Measurements from ENCODE around the gene SP9. TPM values are rescaled to one million over a fixed set of nuclear protein-coding genes. Genes with fewer than 3 reads are reported as not detected.
"Not testable (repeated sequence)": the region's sequence is repeated elsewhere in the genome, so short reads cannot be mapped to it uniquely, and the experiment has no call there.

The SP9 gene
- polyA plus RNA-seq, 5 donors, result not detected

DNA sequence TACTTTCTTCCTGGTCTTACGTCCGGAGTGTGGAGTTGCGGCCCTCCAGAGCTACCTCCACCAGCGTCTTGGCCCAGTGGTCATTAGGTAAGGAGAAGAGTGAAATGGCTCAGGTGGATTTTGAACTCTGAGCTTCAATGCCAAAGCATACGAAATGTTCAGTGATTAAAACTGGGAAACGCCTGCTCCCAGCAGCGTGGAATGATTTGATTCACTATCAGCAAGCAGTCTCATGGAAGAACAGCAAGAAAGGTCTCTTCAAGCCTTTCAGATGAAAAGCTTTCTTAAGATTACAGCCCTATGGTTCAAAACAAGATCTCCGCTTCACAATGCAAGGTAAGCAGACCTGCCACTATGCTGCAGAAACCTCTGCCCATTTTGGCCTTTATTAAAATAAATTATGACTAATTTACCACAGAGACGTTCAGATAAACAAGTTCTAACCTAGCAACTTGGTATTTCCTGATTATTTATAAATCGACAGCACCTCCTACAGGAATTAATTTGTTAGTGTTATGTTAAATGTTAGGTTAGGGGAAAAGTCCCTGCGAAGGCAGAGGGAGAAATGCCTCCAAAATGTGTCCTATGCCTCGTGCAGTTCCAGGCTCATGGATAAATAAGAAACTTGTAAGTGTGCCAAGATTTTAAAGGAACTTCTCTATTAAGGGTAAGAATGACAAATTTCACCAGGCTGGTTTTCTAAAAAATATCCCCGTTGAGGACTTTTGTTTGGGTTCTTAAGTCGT lies 10.1 kb downstream of the SP9 start:
- DNase-seq, result peak in 1 of 2 donors; percentile 19

GRCh38 chr2:174350018-174350417 lies 15.3 kb downstream of the SP9 start:
- DNase-seq, result no peak

- no peak for DNase-seq
Observed at GRCh38 chr2:174350593-174351181, 15.9 kb downstream of the SP9 start.

DNA sequence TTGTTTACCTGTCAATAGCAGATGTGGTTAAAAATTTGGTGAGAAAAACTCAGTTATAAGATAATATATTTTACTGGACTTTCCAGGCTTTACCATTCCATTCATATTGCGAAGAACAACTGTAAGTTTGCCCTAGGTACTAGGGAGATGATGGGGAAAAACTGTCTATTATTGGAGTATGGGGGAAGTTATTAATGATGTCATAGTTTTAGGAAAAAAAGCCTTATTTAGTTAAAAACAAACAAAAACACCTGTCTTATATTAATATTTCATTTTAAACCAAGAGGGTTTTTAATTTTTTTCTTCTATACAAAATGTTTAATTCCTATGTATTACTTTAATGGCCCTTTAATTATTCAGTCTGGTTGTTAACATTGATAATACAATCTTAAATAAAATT lies 18.2 kb downstream of the SP9 start:
- DNase-seq, result no peak

DNA sequence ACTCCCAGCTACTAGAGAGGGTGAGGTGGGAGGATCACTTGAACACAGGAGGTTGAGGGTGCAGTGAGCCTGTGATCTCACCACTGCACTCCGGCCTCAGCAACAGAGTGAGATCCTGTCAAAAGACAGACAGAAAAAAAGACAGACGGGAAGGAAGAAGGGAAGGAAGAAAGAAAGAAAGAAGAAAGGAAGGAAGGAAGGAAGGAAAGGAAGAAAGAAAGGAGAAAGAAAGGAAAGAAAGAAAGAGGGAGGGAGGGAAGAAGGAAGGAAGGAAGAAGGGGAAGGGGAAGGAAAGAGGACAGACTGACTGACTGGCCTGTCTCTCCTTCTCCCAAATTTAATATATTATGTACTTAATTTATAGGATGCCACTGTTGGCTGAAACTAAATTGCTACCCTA lies 21.6 kb downstream of the SP9 start:
- no peak for DNase-seq

DNA sequence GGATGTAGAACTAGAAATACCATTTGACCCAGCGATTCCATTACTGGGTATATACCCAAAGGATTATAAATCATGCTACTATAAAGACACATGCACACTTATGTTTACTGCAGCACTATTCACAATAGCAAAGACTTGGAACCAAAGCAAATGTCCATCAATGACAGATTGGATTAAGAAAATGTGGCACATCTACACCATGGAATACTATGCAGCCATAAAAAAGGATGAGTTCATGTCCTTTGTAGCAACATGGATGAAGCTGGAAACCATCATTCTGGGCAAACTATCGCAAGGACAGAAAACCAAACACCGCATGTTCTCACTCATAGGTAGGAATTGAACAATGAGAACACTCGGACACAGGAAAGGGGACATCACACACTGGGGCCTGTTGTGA lies 24.9 kb downstream of the SP9 start:
- not testable (repeated sequence) for DNase-seq

DNA sequence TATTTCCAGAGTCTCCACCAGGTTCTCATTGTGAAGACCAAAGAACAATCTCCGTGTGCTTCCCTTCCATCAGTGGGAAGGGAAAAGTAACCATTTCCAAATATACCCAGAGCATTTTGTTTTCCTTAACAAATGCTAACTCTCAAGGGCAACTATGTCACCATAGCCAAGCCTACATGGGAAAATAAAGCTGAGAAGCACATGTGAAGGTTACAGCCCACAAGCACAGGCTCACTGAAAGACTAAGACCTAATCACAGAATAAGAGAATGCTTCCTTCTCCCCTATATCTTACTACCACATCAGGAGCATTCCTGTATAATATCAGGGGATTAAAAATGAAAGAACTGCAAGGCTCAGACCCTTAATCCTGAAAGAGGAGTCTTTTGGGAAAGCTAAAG lies 28.2 kb downstream of the SP9 start:
- no peak for DNase-seq

GRCh38 chr2:174363492-174364225 lies 28.9 kb downstream of the SP9 start:
- DNase-seq, result not testable (repeated sequence)

GRCh38 chr2:174364628-174365027 lies 29.9 kb downstream of the SP9 start:
- no peak for DNase-seq

- no peak for DNase-seq
Observed at GRCh38 chr2:174365571-174365970, 30.8 kb downstream of the SP9 start.

GRCh38 chr2:174368691-174369090 lies 33.9 kb downstream of the SP9 start:
- DNase-seq, result no peak

DNA sequence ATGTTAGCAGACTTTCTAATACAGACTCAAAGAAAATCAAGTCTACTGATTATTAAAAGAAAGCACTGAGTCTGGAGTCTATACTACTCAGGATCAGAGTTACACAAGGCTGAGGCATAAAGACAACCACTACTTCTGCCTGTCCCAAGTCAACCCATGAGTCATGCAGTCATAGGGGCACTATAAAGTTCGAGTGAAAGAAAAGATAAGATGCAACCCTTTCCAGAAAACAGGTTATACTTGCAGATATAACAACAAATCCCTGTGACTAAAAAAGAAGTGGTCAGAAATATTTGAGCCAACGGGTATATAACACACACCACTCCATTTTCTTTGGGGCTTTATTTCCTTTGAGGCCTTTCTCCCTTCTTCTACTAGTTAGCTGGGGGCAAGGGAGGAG lies 42.2 kb downstream of the SP9 start:
- no peak for DNase-seq

- DNase-seq, result no peak
Observed at GRCh38 chr2:174383796-174384195, 49.0 kb downstream of the SP9 start.

GRCh38 chr2:174385201-174385600 lies 50.4 kb downstream of the SP9 start:
- no peak for DNase-seq

Other genes starting within 250 kb of the SP9 start
- 100 to 1,000 TPM; 111 to 139 (median 123) TPM for gene OLA1, start 86.4 kb upstream of the SP9 start, polyA plus RNA-seq (ENCODE audit: insufficient read depth in 1 of 5, insufficient read length in 5 of 5, low replicate concordance in 1 of 5)
- 10 to 100 TPM; 25.5 to 38.2 (median 35.3) TPM for gene SCRN3, start 60.8 kb downstream of the SP9 start, polyA plus RNA-seq (ENCODE audit: insufficient read depth in 1 of 5, insufficient read length in 5 of 5, low replicate concordance in 1 of 5)
- 1 to 10 TPM; 3.0 to 4.2 (median 3.6) TPM for gene GPR155, start 152.1 kb downstream of the SP9 start, polyA plus RNA-seq (ENCODE audit: insufficient read depth in 1 of 5, insufficient read length in 5 of 5, low replicate concordance in 1 of 5)